GM12874 (cell line): Measurements from ENCODE around the gene GNG4.

Source experiments
- TF ChIP-seq, protein P1 (sequence below): IDR thresholded peaks from 2 replicates; pipeline ENCODE4 v1.5.1; 2011; ENCODE audit warnings: low read depth, mild to moderate bottlenecking, control low read depth, low read length, moderate library complexity; ENCODE audit not compliant: insufficient read depth

The GNG4 gene

DNA sequence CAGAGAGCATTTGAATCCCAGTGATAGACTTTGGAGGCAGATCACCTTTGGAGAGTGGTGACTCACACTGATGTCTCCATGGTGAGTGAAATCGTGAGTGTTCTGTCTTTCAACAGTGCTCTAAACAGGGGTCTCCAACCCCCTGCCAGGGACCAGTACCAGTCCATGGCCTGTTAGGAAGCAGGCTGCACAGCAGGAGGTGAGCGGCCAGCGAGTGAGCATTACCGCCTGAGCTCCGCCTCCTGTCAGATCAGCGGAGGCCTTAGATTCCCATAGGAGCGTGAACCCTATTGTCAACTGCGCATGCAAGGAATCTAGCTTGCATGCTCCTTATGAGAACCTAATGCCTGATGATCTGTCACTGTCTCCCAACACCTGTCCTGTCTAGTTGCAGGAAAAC lies 83.5 kb downstream of the GNG4 start:
- TF ChIP-seq, protein P1, sequence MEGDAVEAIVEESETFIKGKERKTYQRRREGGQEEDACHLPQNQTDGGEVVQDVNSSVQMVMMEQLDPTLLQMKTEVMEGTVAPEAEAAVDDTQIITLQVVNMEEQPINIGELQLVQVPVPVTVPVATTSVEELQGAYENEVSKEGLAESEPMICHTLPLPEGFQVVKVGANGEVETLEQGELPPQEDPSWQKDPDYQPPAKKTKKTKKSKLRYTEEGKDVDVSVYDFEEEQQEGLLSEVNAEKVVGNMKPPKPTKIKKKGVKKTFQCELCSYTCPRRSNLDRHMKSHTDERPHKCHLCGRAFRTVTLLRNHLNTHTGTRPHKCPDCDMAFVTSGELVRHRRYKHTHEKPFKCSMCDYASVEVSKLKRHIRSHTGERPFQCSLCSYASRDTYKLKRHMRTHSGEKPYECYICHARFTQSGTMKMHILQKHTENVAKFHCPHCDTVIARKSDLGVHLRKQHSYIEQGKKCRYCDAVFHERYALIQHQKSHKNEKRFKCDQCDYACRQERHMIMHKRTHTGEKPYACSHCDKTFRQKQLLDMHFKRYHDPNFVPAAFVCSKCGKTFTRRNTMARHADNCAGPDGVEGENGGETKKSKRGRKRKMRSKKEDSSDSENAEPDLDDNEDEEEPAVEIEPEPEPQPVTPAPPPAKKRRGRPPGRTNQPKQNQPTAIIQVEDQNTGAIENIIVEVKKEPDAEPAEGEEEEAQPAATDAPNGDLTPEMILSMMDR = no peak

DNA sequence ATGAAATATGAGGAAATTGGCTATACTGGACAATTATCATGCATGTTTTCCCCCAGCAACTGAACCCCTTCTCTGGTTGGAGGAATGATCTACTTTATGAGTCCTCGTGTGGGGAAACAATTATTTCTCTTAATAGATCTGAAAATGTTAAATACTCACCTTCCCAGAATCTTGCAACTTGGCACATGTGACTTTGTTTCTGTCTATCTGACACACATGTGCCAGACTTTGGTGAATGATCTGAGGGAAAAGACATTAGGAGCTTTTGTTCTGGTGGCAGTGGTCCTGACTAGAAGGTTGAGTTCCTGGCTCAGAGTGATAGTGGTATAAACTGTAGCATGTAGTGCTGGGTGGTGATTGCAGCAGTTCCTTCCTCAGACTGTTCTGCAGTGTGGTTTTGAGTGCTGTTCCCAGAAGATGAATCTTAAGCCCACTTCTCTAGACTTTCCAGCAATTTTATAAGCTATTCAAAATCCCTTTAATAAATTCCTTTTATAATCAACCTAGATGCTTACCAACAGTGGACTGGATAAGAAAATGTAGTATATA lies 86.0 kb downstream of the GNG4 start:
- TF ChIP-seq, protein P1 = no peak

DNA sequence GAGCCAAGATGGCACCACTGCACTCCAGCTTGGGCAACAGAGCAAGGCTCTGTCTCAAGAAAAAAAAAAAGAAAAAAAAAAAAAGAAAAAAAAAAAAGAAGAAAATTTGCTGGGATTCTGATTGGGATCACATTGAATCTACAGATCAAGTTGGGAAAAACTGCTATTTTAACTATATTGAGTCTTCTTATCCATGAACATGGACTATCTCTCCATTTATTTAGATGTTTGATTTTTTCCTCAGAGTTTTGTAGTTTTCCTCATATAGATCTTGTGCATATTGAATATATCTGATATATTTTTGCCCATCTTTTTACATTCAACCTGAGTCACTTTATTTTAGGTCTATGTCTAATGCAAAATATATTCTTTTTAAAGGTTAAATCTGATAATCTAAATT lies 87.0 kb downstream of the GNG4 start:
- TF ChIP-seq, protein P1 = no peak

DNA sequence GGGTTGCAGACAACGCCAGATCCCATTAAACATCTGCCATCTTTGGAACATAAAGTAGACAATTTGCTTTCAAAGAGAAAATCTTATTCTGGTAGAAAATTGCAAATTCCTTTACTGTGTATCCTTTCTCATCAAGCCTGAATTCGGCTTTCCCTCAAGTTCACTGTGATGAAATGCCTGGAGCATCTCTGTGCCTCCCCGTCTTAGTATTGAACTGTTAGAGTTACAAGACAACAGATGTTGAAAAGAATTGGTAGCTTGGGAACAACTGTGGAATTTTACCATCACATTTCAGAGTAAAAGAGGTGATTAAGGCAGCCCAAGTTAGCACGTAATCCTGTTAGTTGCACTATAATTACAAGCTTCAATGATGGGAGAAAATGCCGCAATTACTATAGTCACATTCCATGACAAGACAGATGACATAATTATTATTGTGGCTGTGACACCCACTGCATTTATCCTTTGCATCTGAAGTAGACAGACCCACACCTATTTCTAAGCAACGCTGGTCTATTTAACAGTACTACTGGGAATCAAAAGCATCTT lies 90.9 kb downstream of the GNG4 start:
- TF ChIP-seq, protein P1 = no peak

DNA sequence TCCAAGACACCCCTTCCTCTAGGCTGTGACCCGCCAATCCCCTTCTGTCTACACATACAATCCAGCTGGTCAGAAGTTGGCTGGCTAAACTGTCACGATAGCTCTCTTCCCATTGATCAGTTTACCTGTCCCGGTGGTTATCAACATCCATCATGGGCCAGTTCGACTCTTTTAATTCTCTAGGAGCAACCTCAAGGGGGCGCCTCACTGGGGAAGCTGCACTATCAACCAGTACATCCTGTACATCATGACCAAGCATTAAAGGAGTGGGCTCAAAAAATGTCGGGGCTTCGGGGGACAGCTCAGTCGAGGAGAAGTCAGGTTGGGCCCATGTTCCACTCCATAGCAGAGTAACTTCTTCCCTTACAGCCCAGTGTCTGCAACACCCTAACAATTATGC lies 92.1 kb downstream of the GNG4 start:
- TF ChIP-seq, protein P1 = peak; percentile 30; the same call in 1 of the 2 replicates

DNA sequence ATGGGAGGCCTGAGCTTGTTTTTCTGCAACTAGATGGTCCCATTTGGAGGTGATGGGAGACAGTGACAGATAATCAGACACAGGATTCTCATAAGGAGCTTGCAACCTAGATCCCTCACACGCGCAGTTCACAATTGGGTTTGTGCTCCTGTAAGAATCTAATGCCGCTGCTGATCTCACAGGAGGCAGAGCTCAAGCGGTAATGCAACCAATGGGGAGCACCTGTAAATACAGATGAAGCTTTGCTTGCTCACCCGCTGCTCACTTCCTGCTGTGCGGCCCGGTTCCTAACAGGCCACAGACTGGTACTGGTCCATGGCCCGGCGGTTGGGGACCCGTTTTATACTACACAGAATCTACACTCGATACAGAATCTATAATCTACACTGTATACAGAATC lies 92.8 kb downstream of the GNG4 start:
- TF ChIP-seq, protein P1 = no peak

DNA sequence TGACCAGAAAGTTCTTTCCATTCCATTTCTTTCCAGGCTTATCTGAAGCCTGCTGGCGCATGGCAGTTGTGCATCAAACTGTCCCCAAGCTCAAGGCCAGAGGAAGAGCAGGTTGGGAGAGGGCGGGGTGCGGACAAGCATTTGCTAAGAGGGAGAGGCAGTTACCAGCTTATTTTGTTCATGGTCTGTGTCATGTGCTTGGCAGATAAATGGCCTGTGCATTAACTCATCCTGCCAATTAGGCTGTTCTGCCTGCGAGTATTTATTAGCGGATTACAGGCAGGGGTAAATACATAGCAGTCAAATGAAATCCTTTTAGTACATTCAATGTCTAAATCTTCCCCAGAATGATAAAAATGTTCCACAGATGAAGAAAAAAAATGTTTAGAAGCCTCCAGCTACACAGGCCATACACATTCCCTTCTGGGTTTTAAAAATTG lies 96.5 kb downstream of the GNG4 start:
- TF ChIP-seq, protein P1 = no peak
